GM12878 (cell line): ENCODE results near the gene PPP1R1C. TPM values are rescaled to one million over a fixed set of nuclear protein-coding genes. Genes with fewer than 3 reads are reported as not detected.

Experiments used
- ATAC-seq: fragments of 200-7000 bp; cut with Tn5 transposase; 3 replicates; pipeline ENCODE4 v1.9.1; 2020; ENCODE audit warnings: mild to moderate bottlenecking, moderate library complexity
- BruUV-seq: library from RNA; stranded (reverse); fragments of 400-500 nt; replicated peaks from 2 replicates; lab custom pipeline; 2021; lab: Mats Ljungman, UMichigan
- CTCF ChIA-PET: fragments of 300-600 bp; sonication (Branson Sonifier 250); formaldehyde crosslinking; extraction: SDS; loops from one replicate; lab custom pipeline; 2021; ENCODE audit warnings: inconsistent platforms; lab: Yijun Ruan, JAX
- POLR2A ChIA-PET: fragments of 350-600 bp; formaldehyde crosslinking; extraction: SDS; loops from one replicate; lab custom pipeline; 2021; ENCODE audit warnings: inconsistent platforms; lab: Charles Lee
- RAD21 ChIA-PET: fragments of 300-600 bp; sonication (Branson Sonifier 250); formaldehyde crosslinking; loops from one replicate; lab custom pipeline; 2023; ENCODE audit warnings: antibody characterized with exemption; ENCODE audit not compliant: unreplicated experiment; lab: Charles Lee
- SMC1A ChIA-PET: fragments of 300-600 bp; sonication (Branson Sonifier 250); formaldehyde crosslinking; loops from one replicate; lab custom pipeline; 2023; ENCODE audit not compliant: unreplicated experiment, uncharacterized antibody; lab: Charles Lee
- DNase-seq: peaks from one replicate; pipeline ENCODE4 v3.0.0-alpha.2; 2011; ENCODE audit warnings: low read depth, low spot score
- FAIRE-seq: peaks from 3 replicates; lab custom pipeline; 2011; peaks lifted over from hg19 to GRCh38; lab: Jason Lieb, UNC
- H2AFZ ChIP-seq: 2 replicates; pipeline ENCODE4 v1.6.0; 2011; ENCODE audit warnings: low read depth, low read length, control low read depth; ENCODE audit not compliant: control insufficient read depth
- H3K27ac ChIP-seq: 2 replicates; pipeline ENCODE4 v1.5.1; 2011; ENCODE audit warnings: control low read depth; ENCODE audit not compliant: control insufficient read depth, insufficient read depth
- H3K27me3 ChIP-seq, 2 experiments: replicated peaks in 1 of 2; 2 replicates each; pipeline versions ENCODE4 v1.6.0 to v1.6.1; 2011; ENCODE audit warnings: low read length in 1 of 2; ENCODE audit not compliant: control insufficient read depth in 2 of 2, insufficient read depth in 2 of 2
- H3K36me3 ChIP-seq, 2 experiments: 2 replicates each; pipeline ENCODE4 v1.5.1; 2011; ENCODE audit warnings: low read length in 1 of 2; ENCODE audit not compliant: control insufficient read depth in 2 of 2, insufficient read depth in 2 of 2
- H3K4me1 ChIP-seq: 2 replicates; pipeline ENCODE4 v1.6.1; 2011; ENCODE audit warnings: mild to moderate bottlenecking, low read length, moderate library complexity, mixed read lengths; ENCODE audit not compliant: control insufficient read depth, insufficient read depth
- H3K4me2 ChIP-seq: 2 replicates; pipeline ENCODE4 v1.6.0; 2011; ENCODE audit warnings: control low read depth; ENCODE audit not compliant: control insufficient read depth, insufficient read depth
- H3K4me3 ChIP-seq: fragments of 200-600 bp; sonication (generic); 2 replicates; pipeline ENCODE4 v1.5.1; 2016
- H3K79me2 ChIP-seq: 2 replicates; pipeline ENCODE4 v1.6.0; 2011; ENCODE audit warnings: low read length; ENCODE audit not compliant: control insufficient read depth, insufficient read depth
- H3K9ac ChIP-seq: 2 replicates; pipeline ENCODE4 v1.8.0; 2011; ENCODE audit warnings: low read length, control low read depth, mixed read lengths; ENCODE audit not compliant: control insufficient read depth, insufficient read depth
- H3K9me3 ChIP-seq: replicated peaks from 3 replicates; pipeline ENCODE4 v1.5.1; 2011; ENCODE audit warnings: mild to moderate bottlenecking, low read length; ENCODE audit not compliant: control insufficient read depth, insufficient read depth
- H4K20me1 ChIP-seq: 2 replicates; pipeline ENCODE4 v1.6.0; 2011; ENCODE audit not compliant: control insufficient read depth, insufficient read depth
- E2F8 ChIP-seq: fragments of 450-650 bp; IDR thresholded peaks from 2 replicates; pipeline ENCODE4 v1.6.1; 2018; ENCODE audit warnings: mild to moderate bottlenecking, low read depth, moderate library complexity; ENCODE audit not compliant: partially characterized antibody
- FOXM1 ChIP-seq: IDR thresholded peaks from 2 replicates; pipeline ENCODE4 v1.6.1; 2012; ENCODE audit warnings: low read depth, mild to moderate bottlenecking, inconsistent platforms, low read length, moderate library complexity
- LARP7 ChIP-seq: fragments of 450-650 bp; IDR thresholded peaks from 2 replicates; pipeline ENCODE4 v1.6.1; 2017; ENCODE audit warnings: mild to moderate bottlenecking
- SMAD1 ChIP-seq: fragments of 450-650 bp; IDR thresholded peaks from 2 replicates; pipeline ENCODE4 v1.6.1; 2018; ENCODE audit warnings: mild to moderate bottlenecking, low read depth; ENCODE audit not compliant: partially characterized antibody
- TARDBP ChIP-seq: IDR thresholded peaks from 2 replicates; pipeline ENCODE4 v1.6.1; 2016; ENCODE audit warnings: borderline replicate concordance
- in situ Hi-C: fragments of 300-500 bp; cut with MboI; formaldehyde crosslinking; loops from 9 replicates; pipeline ENCODE4 v1.14.3; 2018; ENCODE audit warnings: mixed read lengths
- intact Hi-C: fragments of 100-400 bp; cut with micrococcal nuclease; formaldehyde crosslinking; loops from one replicate; pipeline ENCODE4 v1.14.2; 2022; ENCODE audit not compliant: unreplicated experiment
- polyA plus RNA-seq, 11 experiments: library from polyadenylated mRNA; depleted of rRNA in 4 of 11; unstranded in 6 of 11; stranded (reverse) in 5 of 11; fragments of >200 nt; fragmentation: Nextera tagmentation in 4 of 11; fragmentation: Illumina TruSeq in 1 of 11; extraction: Ambion mirVana in 4 of 11; extraction: Trizol in 1 of 11; gene quantifications; 1 replicate in 1 of 11; 2 replicates in 10 of 11; pipeline versions ENCODE4 v1.2.1 to v1.2.3, GENCODE V29; 2011 to 2016; ENCODE audit warnings: inconsistent platforms in 2 of 11, missing spikeins in 2 of 11, low read depth in 1 of 11
- total RNA-seq, 4 experiments: library from RNA; depleted of rRNA in 3 of 4; stranded (reverse); fragments of >200 nt in 3 of 4; fragmentation: Illumina TruSeq in 1 of 4; extraction: Trizol in 1 of 4; gene quantifications; 2 replicates each; pipeline versions ENCODE4 v1.2.1 to v1.2.3, GENCODE V29; 2013 to 2021

The PPP1R1C gene
- total and polyA plus RNA-seq, 10 of the 15 experiments (the other 5 are each of a cell fraction or from before 2014, with no cell fraction given), result 0.11 TPM; not detected in 9

DNA sequence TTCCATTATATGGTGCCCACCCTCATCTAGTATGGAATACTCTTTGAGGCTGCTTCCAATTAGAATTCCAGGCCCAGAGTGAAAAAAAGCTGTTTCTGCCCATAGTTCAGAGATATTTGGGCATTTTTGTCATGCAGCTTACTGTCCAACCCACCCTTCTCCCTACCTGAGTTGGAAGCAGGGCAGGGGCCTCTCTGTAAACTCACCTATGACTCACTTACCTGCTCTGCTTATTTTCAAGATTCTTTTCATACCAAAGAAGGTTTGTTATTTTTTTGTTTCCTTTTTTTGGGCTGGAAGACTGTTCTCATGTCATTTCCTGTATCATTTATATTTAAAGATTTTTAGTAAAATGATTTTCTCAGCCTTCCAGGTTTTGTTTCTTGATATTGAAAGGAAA lies 38.4 kb upstream of the PPP1R1C start:
- H3K4me2 ChIP-seq, result no peak overlapping the region
- intact Hi-C loops (no loop called here), in situ Hi-C loops (no loop called here)
- no peaks in the 10 kb centered on the region for H3K36me3 ChIP-seq
- no peak overlapping the region for H3K27ac ChIP-seq
- ChIA-PET SMC1A (no interaction called here), RAD21 (no interaction called here), CTCF (interaction anchor here (0.5 kb wide), 1 partner anchor 40 kb away, joined by 3 read pairs; no protein-coding TSS in a partner anchor), POLR2A (no interaction called here)
- BruUV-seq, result no TSS peak
- no peaks in the 10 kb centered on the region for H4K20me1 ChIP-seq
- H2AFZ ChIP-seq, result no peak overlapping the region
- no peak for DNase-seq
- H3K79me2 ChIP-seq, result no peaks in the 10 kb centered on the region
- TF ChIP-seq E2F8, result no peak
- TF ChIP-seq TARDBP, result no peak
- no peak for TF ChIP-seq SMAD1
- TF ChIP-seq LARP7, result no peak
- TF ChIP-seq FOXM1, result no peak
- no peaks in the 10 kb centered on the region for H3K4me1 ChIP-seq
- no peaks in the 10 kb centered on the region for H3K9me3 ChIP-seq
- no peak for ATAC-seq
- 0 out of 4 replicates have a peak, but pooled peaks cover 0 to 4% of the 10 kb centered on the region in 2 experiments for H3K27me3 ChIP-seq
- no peak overlapping the region for H3K9ac ChIP-seq
- H3K4me3 ChIP-seq, result no peak overlapping the region
- FAIRE-seq, result no peak
